NK-92 (cell line): ENCODE results near the gene CHD6.

Experiments
- DNase-seq: peaks from one replicate; lab custom pipeline; 2025; ENCODE audit not compliant: unreplicated experiment; lab: John Stamatoyannopoulos, UW

Gene CHD6

GRCh38 chr20:41470362-41471095, 147.6 kb downstream of the CHD6 start:
- no peak for DNase-seq

GRCh38 chr20:41469868-41470267, 148.3 kb downstream of the CHD6 start:
- DNase-seq, result no peak

DNA sequence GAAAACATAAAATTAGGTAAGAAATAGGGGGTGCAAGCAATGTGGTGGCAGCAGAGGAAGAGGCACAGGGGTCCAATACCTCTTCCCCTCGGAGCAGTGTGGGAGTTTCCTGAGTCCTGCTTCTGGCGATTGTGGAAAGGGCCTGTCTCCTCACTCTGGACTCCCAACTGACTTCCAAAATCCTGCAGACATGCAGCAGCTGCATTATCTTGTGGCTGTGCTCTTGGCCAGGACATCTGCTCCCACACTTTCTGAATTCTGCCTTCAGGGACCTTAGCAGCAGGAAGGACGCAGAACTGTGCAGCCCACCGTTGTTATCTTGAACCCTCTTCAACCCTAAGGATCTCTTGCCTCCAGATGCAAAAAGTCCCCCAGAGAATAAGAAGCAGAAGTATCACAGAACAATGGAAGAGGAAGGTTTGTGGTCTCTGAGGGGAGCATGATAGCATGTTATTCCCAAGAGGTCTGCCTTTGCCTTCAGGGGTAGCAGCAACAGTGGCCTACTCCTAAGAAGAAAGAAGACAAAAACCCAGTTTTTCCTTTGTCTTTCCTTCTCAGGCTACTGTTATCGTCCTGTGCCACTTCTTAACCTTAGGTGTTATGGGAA, 149.1 kb downstream of the CHD6 start:
- no peak for DNase-seq

GRCh38 chr20:41467690-41468089, 150.5 kb downstream of the CHD6 start:
- no peak for DNase-seq

DNA sequence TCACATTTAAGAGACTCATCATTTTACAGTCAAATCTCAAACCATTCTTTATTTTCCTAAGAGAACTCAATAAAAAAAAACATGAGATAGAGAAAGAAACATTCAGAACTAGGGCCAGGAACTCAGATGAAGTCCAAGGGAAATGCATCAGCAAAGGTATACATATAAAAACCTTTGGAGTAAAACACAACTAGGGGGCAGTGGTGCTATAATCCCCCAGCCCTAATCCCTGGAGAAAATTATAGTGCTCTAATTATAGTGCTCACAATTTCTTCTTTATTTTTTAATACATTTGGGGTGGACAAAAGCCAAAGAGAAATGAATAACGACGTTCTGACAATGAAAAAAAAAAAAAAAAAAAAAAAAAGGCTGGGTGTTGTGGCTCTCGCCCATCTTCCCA, 151.0 kb downstream of the CHD6 start:
- no peak for DNase-seq

DNA sequence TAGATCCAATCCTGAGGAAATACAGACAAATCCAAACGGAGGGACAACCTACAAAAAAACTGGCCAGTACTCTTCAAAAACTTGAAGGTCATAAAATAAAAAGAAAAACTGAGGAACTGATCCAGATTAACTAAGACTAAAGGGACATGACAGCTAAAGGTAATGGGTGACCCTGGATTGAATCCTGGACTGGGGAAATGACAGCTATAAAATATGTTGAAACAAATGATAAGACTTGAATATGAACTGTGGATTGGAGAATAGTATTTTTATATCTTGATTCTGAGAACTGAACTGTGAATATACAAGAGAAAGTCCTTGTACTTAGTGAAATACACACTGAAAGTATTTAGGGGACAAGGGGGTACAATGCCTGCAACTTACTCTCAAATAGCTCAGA, 154.6 kb downstream of the CHD6 start:
- no peak for DNase-seq

GRCh38 chr20:41462372-41463161, 155.6 kb downstream of the CHD6 start:
- no peak for DNase-seq

DNA sequence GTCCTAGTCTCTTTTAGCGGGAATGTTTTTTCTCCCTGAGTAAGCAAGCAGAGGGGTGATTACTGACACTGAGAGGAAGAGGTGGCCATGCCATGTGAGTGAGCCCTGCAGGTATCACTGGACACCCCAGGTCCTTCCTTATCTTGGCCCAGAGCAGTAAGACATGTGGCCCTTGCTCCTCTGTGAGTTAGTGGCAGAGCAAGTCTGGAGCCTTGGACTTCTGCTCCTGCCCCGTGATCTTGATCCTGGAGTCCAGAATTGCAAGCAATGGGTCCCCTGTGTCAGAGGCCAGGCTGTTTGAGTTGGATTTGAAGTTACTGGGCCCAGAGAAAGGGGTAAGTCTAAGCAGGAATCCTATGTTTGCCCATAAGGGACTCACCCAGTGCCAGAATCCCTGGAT, 159.4 kb downstream of the CHD6 start:
- no peak for DNase-seq

- no peak for DNase-seq
These were observed 160.9 kb downstream of the CHD6 start for GRCh38 chr20:41457173-41457857.

GRCh38 chr20:41456351-41456750, 161.8 kb downstream of the CHD6 start:
- no peak for DNase-seq

- no peak for DNase-seq
These were observed 163.9 kb downstream of the CHD6 start for GRCh38 chr20:41454250-41454649.

GRCh38 chr20:41453010-41453950, 164.9 kb downstream of the CHD6 start:
- DNase-seq, result no peak

DNA sequence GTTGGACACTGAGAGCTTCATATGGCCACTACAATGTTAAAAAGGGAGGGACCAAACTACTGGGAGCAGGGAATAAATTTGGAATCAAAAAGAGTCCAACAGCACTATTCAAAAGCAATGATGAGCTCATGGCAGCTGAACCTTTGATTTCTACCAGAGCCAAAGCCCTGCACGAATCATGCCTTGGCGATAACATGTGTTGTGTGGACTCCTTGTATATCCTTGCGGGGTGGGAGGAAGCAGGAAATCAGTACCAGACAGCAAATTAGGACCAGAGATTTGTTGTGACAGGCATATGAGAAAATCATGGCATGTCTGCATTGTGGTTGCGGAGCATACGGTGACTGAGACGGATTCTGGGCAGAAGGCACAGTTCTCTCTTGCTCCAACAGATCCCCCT, 166.0 kb downstream of the CHD6 start:
- DNase-seq, result no peak

- DNase-seq, result no peak
These were observed 171.2 kb downstream of the CHD6 start for GRCh38 chr20:41447006-41447405.

- no peak for DNase-seq
These were observed 171.7 kb downstream of the CHD6 start for GRCh38 chr20:41446456-41446855.

DNA sequence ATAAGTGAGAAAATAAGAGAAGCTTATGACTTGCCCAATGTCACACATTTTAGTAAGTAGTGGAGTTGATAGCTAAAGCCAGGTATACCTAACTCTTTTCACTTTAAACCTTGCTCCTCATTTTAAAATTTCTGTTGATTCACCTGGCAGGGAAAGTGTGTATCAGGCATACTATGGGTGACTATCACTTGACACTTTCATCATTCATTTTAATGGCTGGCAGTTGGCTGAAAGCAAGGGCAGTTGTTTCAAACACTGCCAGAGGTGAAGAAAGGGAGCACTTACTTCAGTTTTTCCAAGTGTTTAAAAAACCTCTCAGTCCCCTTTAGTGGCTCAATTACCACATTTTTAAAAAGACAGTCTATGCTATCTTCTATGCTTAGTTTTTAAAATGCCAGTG, 173.4 kb downstream of the CHD6 start:
- no peak for DNase-seq

GRCh38 chr20:41443691-41444090, 174.5 kb downstream of the CHD6 start:
- DNase-seq, result no peak

GRCh38 chr20:41440882-41441281, 177.3 kb downstream of the CHD6 start:
- no peak for DNase-seq

DNA sequence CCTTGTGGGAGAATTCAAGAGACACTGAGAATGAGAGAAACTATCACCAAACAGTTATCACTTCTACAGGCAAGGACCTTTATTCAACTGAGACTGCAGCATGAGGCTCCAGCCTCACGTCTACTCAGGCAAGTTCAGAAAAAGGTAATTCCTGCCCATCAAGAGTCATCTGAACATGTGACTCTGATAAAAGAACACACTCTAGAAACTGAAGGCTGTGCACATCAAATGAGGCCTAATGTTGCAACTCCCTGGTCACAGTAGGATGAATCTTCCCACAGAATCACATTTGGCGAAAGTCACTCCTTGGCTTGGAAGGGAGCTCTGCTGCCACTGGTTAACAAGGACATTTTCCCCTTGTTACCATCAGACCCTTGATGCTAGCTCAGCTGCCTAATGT, 180.3 kb downstream of the CHD6 start:
- DNase-seq, result no peak

- no peak for DNase-seq
These were observed 181.5 kb downstream of the CHD6 start for GRCh38 chr20:41436679-41437078.
